ENCODE data around the gene EPHA4. TPM values are rescaled to one million over a fixed set of nuclear protein-coding genes. Genes with fewer than 3 reads are reported as not detected.

EPHA4 gene
- total and polyA plus RNA-seq, 2 donors (not counting 1 experiment from before 2014, with no cell fraction given), result 10.7 to 54.9 TPM

DNA sequence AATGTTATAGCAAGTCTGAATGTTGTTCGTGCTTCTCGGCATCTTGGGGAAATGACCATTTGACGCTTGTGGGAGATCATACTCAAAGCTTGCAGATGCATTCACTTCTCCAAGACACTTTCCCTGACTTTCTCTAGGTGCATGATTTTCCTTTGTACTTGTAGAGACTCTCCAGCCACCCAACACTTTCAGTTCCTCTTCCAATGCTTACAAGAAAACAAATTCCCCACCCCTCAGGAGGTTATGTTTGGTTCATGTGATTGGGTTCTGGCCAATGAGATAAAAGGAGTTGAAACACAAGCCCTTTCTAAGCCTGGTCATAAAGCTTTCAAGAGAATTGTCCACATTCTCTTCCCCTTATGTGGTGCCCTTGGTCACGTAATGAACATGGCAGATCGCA lies 156.3 kb downstream of the EPHA4 start:
- no peak overlapping the region for H3K4me3 Mint-ChIP-seq
- Histone ChIP-seq H3K9ac (ENCODE audit: low read length) (no peak overlapping the region), H3K27me3 (replicated peaks in 1 of 4; ENCODE audit: control extremely low read depth in 1 of 4, control insufficient read depth in 3 of 4, insufficient read depth in 4 of 4, low read length in 3 of 4) (no peaks in the 10 kb centered on the region), H3K9me3 (ENCODE audit: control extremely low read depth in 1 of 3, control insufficient read depth in 2 of 3, insufficient read depth in 1 of 3, low read length in 2 of 3) (peaks cover 0 to under 1% (median 0%) of the 10 kb centered on the region in 3 donors), H4K20me1 (ENCODE audit: control insufficient read depth, insufficient read depth, low read length, poor library complexity, severe bottlenecking) (no peaks in the 10 kb centered on the region), H3K36me3 (replicated peaks in 1 of 2; ENCODE audit: control extremely low read depth in 1 of 2, control insufficient read depth in 1 of 2, extremely low read depth in 1 of 2, insufficient read depth in 2 of 2, low read length in 1 of 2) (no peaks in the 10 kb centered on the region), H3K4me3 (ENCODE audit: control extremely low read depth in 1 of 5, extremely low read depth in 1 of 5, insufficient read depth in 1 of 5, low read depth in 2 of 5, low read length in 4 of 5) (no peak overlapping the region), H3K4me1 (ENCODE audit: control insufficient read depth in 2 of 2, insufficient read depth in 2 of 2, low read length in 2 of 2) (peaks cover 13 to 18% of the 10 kb centered on the region in 2 donors), H3K4me2 (replicated peaks; ENCODE audit: low read depth, low read length, poor library complexity, severe bottlenecking) (peak overlapping the region; percentile 11), H2AFZ (ENCODE audit: insufficient read depth, low read depth, low read length, poor library complexity, severe bottlenecking) (no peak overlapping the region), H3K27ac (ENCODE audit: low read length in 2 of 2) (no peak overlapping the region), H3K79me2 (ENCODE audit: control insufficient read depth, insufficient read depth, low read length) (no peaks in the 10 kb centered on the region)
- TF ChIP-seq CTCF (IDR thresholded peaks at IDR 0.05), result no peak
- TF ChIP-seq EZH2 (IDR thresholded peaks at IDR 0.05; ENCODE audit: borderline replicate concordance, insufficient read depth, low read depth, low read length, poor library complexity, severe bottlenecking), result no peak
- ChIA-PET CTCF (no interaction called here), POLR2A (no interaction called here)
- DNase-seq (peak; percentile 12), ATAC-seq (ENCODE audit: low read depth) (no peak)
- H3K4me1 Mint-ChIP-seq, result peaks cover 27% of the 10 kb centered on the region
- H3K27ac Mint-ChIP-seq, result no peak overlapping the region
- intact Hi-C loops (cut with micrococcal nuclease), result no loop called here
- WGBS (ENCODE audit: insufficient coverage), result 91% methylated on average over 3 of the region's 5 CpGs
- H3K9me3 Mint-ChIP-seq (ENCODE audit: insufficient read depth), result no peaks in the 10 kb centered on the region
- peaks cover 3% of the 10 kb centered on the region for H3K27me3 Mint-ChIP-seq

- Histone ChIP-seq H3K27me3 (replicated peaks in 1 of 4; ENCODE audit: control extremely low read depth in 1 of 4, control insufficient read depth in 3 of 4, insufficient read depth in 4 of 4, low read length in 3 of 4) (peaks cover 0 to 4% (median 0%) of the 10 kb centered on the region in 4 experiments), H3K36me3 (replicated peaks in 1 of 2; ENCODE audit: control extremely low read depth in 1 of 2, control insufficient read depth in 1 of 2, extremely low read depth in 1 of 2, insufficient read depth in 2 of 2, low read length in 1 of 2) (no peaks in the 10 kb centered on the region), H3K4me2 (replicated peaks; ENCODE audit: low read depth, low read length, poor library complexity, severe bottlenecking) (no peak overlapping the region), H3K9ac (ENCODE audit: low read length) (no peak overlapping the region), H2AFZ (ENCODE audit: insufficient read depth, low read depth, low read length, poor library complexity, severe bottlenecking) (no peak overlapping the region), H4K20me1 (ENCODE audit: control insufficient read depth, insufficient read depth, low read length, poor library complexity, severe bottlenecking) (no peaks in the 10 kb centered on the region), H3K9me3 (ENCODE audit: control extremely low read depth in 1 of 3, control insufficient read depth in 2 of 3, insufficient read depth in 1 of 3, low read length in 2 of 3) (no peaks in the 10 kb centered on the region), H3K4me1 (ENCODE audit: control insufficient read depth in 2 of 2, insufficient read depth in 2 of 2, low read length in 2 of 2) (peaks cover 3 to 5% of the 10 kb centered on the region in 2 donors), H3K4me3 (ENCODE audit: control extremely low read depth in 1 of 5, extremely low read depth in 1 of 5, insufficient read depth in 1 of 5, low read depth in 2 of 5, low read length in 4 of 5) (no peak overlapping the region), H3K27ac (ENCODE audit: low read length in 2 of 2) (no peak overlapping the region), H3K79me2 (ENCODE audit: control insufficient read depth, insufficient read depth, low read length) (no peaks in the 10 kb centered on the region)
- peaks cover 10% of the 10 kb centered on the region for H3K4me1 Mint-ChIP-seq
- H3K4me3 Mint-ChIP-seq, result no peak overlapping the region
- no CpG with 5 or more reads among the region's 1 CpG for WGBS (ENCODE audit: insufficient coverage)
- intact Hi-C loops (cut with micrococcal nuclease), result no loop called here
- TF ChIP-seq EZH2 (IDR thresholded peaks at IDR 0.05; ENCODE audit: borderline replicate concordance, insufficient read depth, low read depth, low read length, poor library complexity, severe bottlenecking) (no peak), CTCF (IDR thresholded peaks at IDR 0.05) (no peak)
- ATAC-seq (ENCODE audit: low read depth) (no peak), DNase-seq (no peak)
- no peak overlapping the region for H3K27ac Mint-ChIP-seq
- POLR2A ChIA-PET, result no interaction called here
- H3K9me3 Mint-ChIP-seq (ENCODE audit: insufficient read depth), result no peaks in the 10 kb centered on the region
- CTCF ChIA-PET, result no interaction called here
- peaks cover 16% of the 10 kb centered on the region for H3K27me3 Mint-ChIP-seq
Measured at GRCh38 chr2:221412978-221413377, 159.1 kb downstream of the EPHA4 start.
